HG03457 (cell line): ENCODE measurements around the gene KCNK2.

Experiments
- ATAC-seq: cut with Tn5 transposase; IDR thresholded peaks from one replicate; pipeline ENCODE4 v1.9.1; 2021; ENCODE audit warnings: moderate number of reproducible peaks; ENCODE audit not compliant: unreplicated experiment

Gene KCNK2

GRCh38 chr1:215094381-215094780 lies 11.8 kb downstream of the KCNK2 start:
- ATAC-seq, result no peak

- ATAC-seq, result no peak
Observed at GRCh38 chr1:215095524-215095923, 13.0 kb downstream of the KCNK2 start.

GRCh38 chr1:215101511-215101910 lies 19.0 kb downstream of the KCNK2 start:
- ATAC-seq, result no peak

- no peak for ATAC-seq
Observed at GRCh38 chr1:215104283-215104682, 21.7 kb downstream of the KCNK2 start.

- ATAC-seq, result no peak
Observed at GRCh38 chr1:215106067-215106466, 23.5 kb downstream of the KCNK2 start.

GRCh38 chr1:215109171-215109570 lies 26.6 kb downstream of the KCNK2 start:
- no peak for ATAC-seq

- ATAC-seq, result no peak
Observed at GRCh38 chr1:215111916-215112315, 29.4 kb downstream of the KCNK2 start.

- no peak for ATAC-seq
Observed at GRCh38 chr1:215113776-215114153, 31.2 kb downstream of the KCNK2 start.

GRCh38 chr1:215114154-215114933 lies 31.8 kb downstream of the KCNK2 start:
- no peak for ATAC-seq

- no peak for ATAC-seq
Observed at GRCh38 chr1:215115760-215116159, 33.2 kb downstream of the KCNK2 start.

GRCh38 chr1:215118081-215118480 lies 35.5 kb downstream of the KCNK2 start:
- ATAC-seq, result no peak

GRCh38 chr1:215119056-215119455 lies 36.5 kb downstream of the KCNK2 start:
- no peak for ATAC-seq

- ATAC-seq, result no peak
Observed at GRCh38 chr1:215119719-215120365, 37.3 kb downstream of the KCNK2 start.

- no peak for ATAC-seq
Observed at GRCh38 chr1:215128504-215128903, 46.0 kb downstream of the KCNK2 start.

- ATAC-seq, result no peak
Observed at GRCh38 chr1:215131291-215131690, 48.8 kb downstream of the KCNK2 start.

- no peak for ATAC-seq
Observed at GRCh38 chr1:215132156-215132555, 49.6 kb downstream of the KCNK2 start.

GRCh38 chr1:215133532-215133931 lies 51.0 kb downstream of the KCNK2 start:
- ATAC-seq, result no peak

- no peak for ATAC-seq
Observed at GRCh38 chr1:215137985-215138384, 55.4 kb downstream of the KCNK2 start.

- ATAC-seq, result no peak
Observed at GRCh38 chr1:215140135-215140534, 57.6 kb downstream of the KCNK2 start.

- ATAC-seq, result no peak
Observed at GRCh38 chr1:215141460-215141859, 58.9 kb downstream of the KCNK2 start.

GRCh38 chr1:215143497-215143896 lies 61.0 kb downstream of the KCNK2 start:
- ATAC-seq, result no peak

- no peak for ATAC-seq
Observed at GRCh38 chr1:215146240-215146975, 63.9 kb downstream of the KCNK2 start.
